Stomach (tissue), 9 donors: ENCODE data around the gene ARMC10. TPM values are rescaled to one million over a fixed set of nuclear protein-coding genes. Genes with fewer than 3 reads are reported as not detected.

Source experiments
- DNase-seq, 2 donors: peaks; one replicate each; pipeline versions ENCODE4 v3.0.0 to v3.0.0-alpha.2; 2013 to 2019
- H3K27ac ChIP-seq, 5 donors: fragments of 200-600 bp in 4 of 5; sonication (generic) in 4 of 5; one replicate each; pipeline ENCODE4 v1.5.1; 2013 to 2019; ENCODE audit warnings: mild to moderate bottlenecking in 1 of 5, moderate library complexity in 1 of 5
- H3K27me3 ChIP-seq, 3 donors: fragments of 200-600 bp; sonication (generic); one replicate each; pipeline ENCODE4 v1.5.1; 2017 to 2019; ENCODE audit warnings: mixed run types in 1 of 3
- H3K36me3 ChIP-seq, 4 donors: fragments of 200-600 bp; sonication (generic); 1 replicate in 3 of 4; 2 replicates in 1 of 4; pipeline ENCODE4 v1.5.1; 2016 to 2019
- H3K4me1 ChIP-seq, 4 donors: fragments of 200-600 bp; sonication (generic); one replicate each; pipeline ENCODE4 v1.5.1; 2016 to 2019
- H3K4me3 ChIP-seq, 4 donors: fragments of 200-600 bp; sonication (generic) in 3 of 4; one replicate each; pipeline ENCODE4 v1.5.1; 2016 to 2019; ENCODE audit warnings: mild to moderate bottlenecking in 1 of 4
- H3K9me3 ChIP-seq, 4 donors: fragments of 200-600 bp; sonication (generic); one replicate each; pipeline ENCODE4 v1.5.1; 2016 to 2019
- EP300 ChIP-seq: sonication (generic); formaldehyde crosslinking; IDR thresholded peaks from one replicate; pipeline ENCODE4 v1.6.1; 2017; ENCODE audit warnings: antibody characterized with exemption
- POLR2A ChIP-seq, 4 donors: fragments of 450-650 bp; IDR thresholded peaks; one replicate each; pipeline ENCODE4 v1.6.1; 2016; ENCODE audit warnings: antibody characterized with exemption in 4 of 4, control low read depth in 2 of 4, mild to moderate bottlenecking in 1 of 4, moderate library complexity in 1 of 4
- POLR2AphosphoS5 ChIP-seq, 3 donors: sonication (generic); formaldehyde crosslinking; IDR thresholded peaks; one replicate each; pipeline ENCODE4 v1.6.1; 2016; ENCODE audit warnings: antibody characterized with exemption in 3 of 3
- WGBS, 5 donors: extraction: QIAGEN DNeasy Blood & Tissue Kit in 3 of 5; methylation state at CpG; one replicate each; pipeline versions ENCODE4 v1.1.5 to v1.1.7; 2013 to 2018; 5-methylcytosine and 5-hydroxymethylcytosine counted together
- intact Hi-C: fragments of 100-400 bp; cut with DNase I; formaldehyde crosslinking; loops from one replicate; pipeline ENCODE4 v1.15.1; 2023; ENCODE audit warnings: low total_unique reads
- polyA plus RNA-seq, 3 donors: library from polyadenylated mRNA; stranded (reverse); fragments of 200-250 nt; gene quantifications; one replicate each; pipeline ENCODE4 v1.2.3, GENCODE V29; 2013
- total RNA-seq, 5 donors: library from RNA; depleted of rRNA; stranded (reverse); fragments of >200 nt; gene quantifications; one replicate each; pipeline versions ENCODE4 v1.1.0 to v1.2.3, GENCODE V29; 2014 to 2016
- TF ChIP-seq, protein P1 (sequence below), 7 experiments: fragments of 450-650 bp in 4 of 7; fragments of 200-600 bp in 3 of 7; sonication (generic) in 3 of 7; IDR thresholded peaks; one replicate each; pipeline ENCODE4 v1.5.1; 2016 to 2019; ENCODE audit warnings: antibody characterized with exemption in 7 of 7, control low read depth in 2 of 7, mild to moderate bottlenecking in 1 of 7
- donor health status: healthy with polysubstance abuse.
- donor health status: Bipolar disorder and iron deficiency.
- donor health status: healthy.

The ARMC10 gene
- total and polyA plus RNA-seq, 8 donors, result 1.8 to 118 (median 24.8) TPM

DNA sequence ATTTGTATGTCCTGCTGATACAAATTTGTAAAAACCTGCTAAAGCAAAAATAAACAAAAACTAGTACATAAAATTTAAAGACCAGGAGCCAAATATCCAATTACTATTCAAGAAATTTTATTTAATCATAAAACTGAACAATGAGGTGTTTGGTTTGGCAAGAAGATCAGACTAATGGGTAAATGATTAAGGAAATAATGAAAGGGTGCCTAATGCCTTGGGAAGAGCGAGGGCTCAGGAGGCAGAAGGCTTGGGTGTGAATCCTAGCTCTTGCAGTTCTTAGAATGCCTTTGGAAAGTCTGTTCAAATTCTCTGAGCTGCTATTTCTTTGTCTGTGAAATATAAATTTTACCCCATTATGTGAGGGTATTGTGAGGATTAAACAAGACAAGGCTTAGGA lies 41.6 kb downstream of the ARMC10 start:
- Histone ChIP-seq H3K9me3 (no peaks in the 10 kb centered on the region), H3K27me3 (no peaks in the 10 kb centered on the region), H3K4me3 (no peak overlapping the region), H3K4me1 (peaks cover 0 to 9% (median 0%) of the 10 kb centered on the region in 4 donors), H3K27ac (no peak overlapping the region), H3K36me3 (peaks cover 11 to 64% (median 52%) of the 10 kb centered on the region in 4 donors)
- WGBS, 5 donors, result 36 to 67% (median 50%) methylated on average over 1 of the region's 1 CpG
- intact Hi-C loops, result no loop called here
- TF ChIP-seq, protein P1, sequence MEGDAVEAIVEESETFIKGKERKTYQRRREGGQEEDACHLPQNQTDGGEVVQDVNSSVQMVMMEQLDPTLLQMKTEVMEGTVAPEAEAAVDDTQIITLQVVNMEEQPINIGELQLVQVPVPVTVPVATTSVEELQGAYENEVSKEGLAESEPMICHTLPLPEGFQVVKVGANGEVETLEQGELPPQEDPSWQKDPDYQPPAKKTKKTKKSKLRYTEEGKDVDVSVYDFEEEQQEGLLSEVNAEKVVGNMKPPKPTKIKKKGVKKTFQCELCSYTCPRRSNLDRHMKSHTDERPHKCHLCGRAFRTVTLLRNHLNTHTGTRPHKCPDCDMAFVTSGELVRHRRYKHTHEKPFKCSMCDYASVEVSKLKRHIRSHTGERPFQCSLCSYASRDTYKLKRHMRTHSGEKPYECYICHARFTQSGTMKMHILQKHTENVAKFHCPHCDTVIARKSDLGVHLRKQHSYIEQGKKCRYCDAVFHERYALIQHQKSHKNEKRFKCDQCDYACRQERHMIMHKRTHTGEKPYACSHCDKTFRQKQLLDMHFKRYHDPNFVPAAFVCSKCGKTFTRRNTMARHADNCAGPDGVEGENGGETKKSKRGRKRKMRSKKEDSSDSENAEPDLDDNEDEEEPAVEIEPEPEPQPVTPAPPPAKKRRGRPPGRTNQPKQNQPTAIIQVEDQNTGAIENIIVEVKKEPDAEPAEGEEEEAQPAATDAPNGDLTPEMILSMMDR (IDR thresholded peaks at IDR 0.05), result no peak
- TF ChIP-seq POLR2AphosphoS5 (IDR thresholded peaks at IDR 0.05) (no peak), EP300 (no peak), POLR2A (IDR thresholded peaks at IDR 0.05) (no peak)
- no peak for DNase-seq

- H3K4me3 ChIP-seq, result no peak overlapping the region
- peaks cover 11 to 64% (median 54%) of the 10 kb centered on the region in 4 donors for H3K36me3 ChIP-seq
- no peaks in the 10 kb centered on the region for H3K9me3 ChIP-seq
- TF ChIP-seq EP300 (no peak), POLR2A (IDR thresholded peaks at IDR 0.05) (no peak), POLR2AphosphoS5 (IDR thresholded peaks at IDR 0.05) (no peak)
- TF ChIP-seq, protein P1 (IDR thresholded peaks at IDR 0.05), result no peak
- intact Hi-C loops, result no loop called here
- DNase-seq, result no peak
- peaks cover 0 to 13% (median 0%) of the 10 kb centered on the region in 4 donors for H3K4me1 ChIP-seq
- H3K27ac ChIP-seq, result no peak overlapping the region
- H3K27me3 ChIP-seq, result no peaks in the 10 kb centered on the region
These were observed 42.1 kb downstream of the ARMC10 start for GRCh38 chr7:103116991-103117390.

DNA sequence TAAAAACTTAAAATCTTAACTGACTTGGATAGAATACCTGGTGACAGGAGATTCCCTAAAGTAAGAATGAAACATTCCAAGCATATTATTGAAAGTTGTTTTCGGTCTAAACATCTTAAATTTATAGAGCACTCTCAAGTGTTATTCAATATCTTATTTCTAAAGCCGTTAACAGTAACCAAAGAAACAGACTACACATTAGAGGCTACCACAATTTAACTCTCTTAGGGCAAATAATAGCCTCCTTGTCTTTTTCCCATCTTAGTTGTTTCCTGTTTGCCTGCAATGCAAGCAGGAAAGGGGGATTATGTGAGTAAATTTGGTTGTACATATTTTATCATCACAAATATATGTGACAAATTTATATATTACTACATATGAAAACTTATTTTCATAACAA lies 42.5 kb downstream of the ARMC10 start:
- H3K9me3 ChIP-seq, result no peaks in the 10 kb centered on the region
- peaks cover 0 to 15% (median 0%) of the 10 kb centered on the region in 4 donors for H3K4me1 ChIP-seq
- no peaks in the 10 kb centered on the region for H3K27me3 ChIP-seq
- intact Hi-C loops, result no loop called here
- H3K27ac ChIP-seq, result no peak overlapping the region
- TF ChIP-seq, protein P1 (IDR thresholded peaks at IDR 0.05), result no peak
- H3K4me3 ChIP-seq, result no peak overlapping the region
- no peak for DNase-seq
- peaks cover 11 to 65% (median 55%) of the 10 kb centered on the region in 4 donors for H3K36me3 ChIP-seq
- WGBS, 5 donors, result 86 to 92% (median 88%) methylated on average over 2 of the region's 2 CpGs

DNA sequence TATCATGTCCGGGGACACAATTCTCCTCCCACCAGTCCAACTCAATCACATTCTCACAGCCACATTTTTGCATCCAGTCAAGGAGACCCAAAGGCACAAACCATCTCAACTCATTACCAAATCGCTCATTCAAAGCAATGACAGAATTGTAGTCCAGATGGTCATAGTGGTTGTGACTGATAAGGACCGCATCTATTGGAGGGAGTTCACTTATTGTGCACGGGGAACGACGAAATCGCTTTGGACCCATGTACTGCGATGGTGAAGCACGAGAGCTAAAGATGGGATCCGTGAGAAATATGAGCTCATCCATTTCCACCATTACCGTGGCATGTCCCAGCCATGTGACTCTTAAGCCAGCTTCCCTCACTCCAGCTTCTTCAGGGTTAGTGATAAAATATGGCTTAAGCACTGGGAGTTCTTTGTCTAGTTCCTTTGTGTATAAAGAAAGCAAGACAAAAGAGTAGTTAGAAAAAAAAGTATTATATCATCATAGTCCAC lies 44.9 kb downstream of the ARMC10 start:
- no peak for DNase-seq
- TF ChIP-seq, protein P1 (IDR thresholded peaks at IDR 0.05), result no peak
- TF ChIP-seq EP300 (no peak), POLR2A (IDR thresholded peaks at IDR 0.05) (no peak), POLR2AphosphoS5 (IDR thresholded peaks at IDR 0.05) (no peak)
- intact Hi-C loops, result no loop called here

More for the DNA sequence above, 44.9 kb downstream of the ARMC10 start:
- Histone ChIP-seq H3K27ac (no peak overlapping the region), H3K27me3 (no peaks in the 10 kb centered on the region), H3K4me1 (peaks cover 0 to 15% (median 0%) of the 10 kb centered on the region in 4 donors), H3K4me3 (no peak overlapping the region), H3K9me3 (no peaks in the 10 kb centered on the region), H3K36me3 (peaks cover 11 to 71% (median 51%) of the 10 kb centered on the region in 4 donors)
- 95 to 98% (median 97%) methylated on average over 11 of the region's 11 CpGs for WGBS, 5 donors
